GM19467 (cell line): ENCODE measurements around the gene POTEI.
"Not testable (repeated sequence)": the region's sequence is repeated elsewhere in the genome, so short reads cannot be mapped to it uniquely, and the experiment has no call there.

Source experiments
- ATAC-seq: cut with Tn5 transposase; IDR thresholded peaks from one replicate; pipeline ENCODE4 v1.9.1; 2021; ENCODE audit warnings: mild to moderate bottlenecking, moderate library complexity; ENCODE audit not compliant: unreplicated experiment

POTEI gene

DNA sequence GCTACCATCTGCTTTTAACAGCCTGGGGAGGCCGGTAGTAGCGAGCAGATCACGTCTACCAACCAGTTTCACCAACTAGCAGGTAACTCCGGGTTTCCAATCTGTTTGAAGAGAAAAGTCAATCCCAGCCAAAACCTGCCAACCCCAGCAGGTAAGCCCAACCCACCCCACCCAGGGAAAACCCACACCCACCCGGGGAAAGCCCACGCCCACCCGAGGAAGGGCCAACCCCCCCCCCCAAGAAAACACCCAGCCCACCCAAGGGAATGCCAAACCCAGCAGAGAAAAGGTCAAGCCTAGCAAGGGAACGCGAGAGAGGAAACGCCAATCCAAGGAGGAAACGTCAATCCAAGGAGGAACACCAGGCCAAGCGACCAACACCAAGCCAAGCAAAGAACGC is at the start of gene POTEI:
POTEI (minus strand) TSS at position 101 of the 400 bp plus-strand sequence; CDS start at position 8, 93 bp downstream.
- not testable (repeated sequence) for ATAC-seq

- not testable (repeated sequence) for ATAC-seq
These were observed 47.3 kb upstream of the POTEI start for GRCh38 chr2:130556441-130556840.

GRCh38 chr2:130554178-130554577 is 45.0 kb upstream of the POTEI start:
- not testable (repeated sequence) for ATAC-seq

- ATAC-seq: not testable (repeated sequence)
These were observed 40.3 kb upstream of the POTEI start for GRCh38 chr2:130549475-130549874.

- not testable (repeated sequence) for ATAC-seq
These were observed 39.3 kb upstream of the POTEI start for GRCh38 chr2:130548418-130548817.

DNA sequence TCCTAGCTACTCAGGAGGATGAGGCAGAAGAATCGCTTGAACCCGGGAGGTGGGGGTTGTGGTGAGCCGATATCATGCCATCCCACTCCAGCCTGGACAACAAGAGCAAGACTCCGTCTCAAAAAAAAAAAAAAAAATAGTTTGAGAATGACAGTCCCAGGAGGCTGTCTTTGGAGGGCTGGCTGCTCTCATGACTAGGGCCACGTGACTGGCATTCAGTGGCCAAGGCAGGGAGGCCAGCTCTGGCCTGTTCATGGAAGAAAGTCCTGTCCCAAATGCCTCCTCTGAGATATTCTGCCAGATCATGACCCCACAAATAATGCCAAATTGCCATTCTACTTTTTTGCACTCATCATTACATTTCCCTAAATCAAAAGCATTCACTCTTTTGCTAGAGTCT is 35.9 kb upstream of the POTEI start:
- ATAC-seq: not testable (repeated sequence)

- ATAC-seq: not testable (repeated sequence)
These were observed 34.8 kb upstream of the POTEI start for GRCh38 chr2:130543785-130544528.

- ATAC-seq: not testable (repeated sequence)
These were observed 33.7 kb upstream of the POTEI start for GRCh38 chr2:130542789-130543188.

DNA sequence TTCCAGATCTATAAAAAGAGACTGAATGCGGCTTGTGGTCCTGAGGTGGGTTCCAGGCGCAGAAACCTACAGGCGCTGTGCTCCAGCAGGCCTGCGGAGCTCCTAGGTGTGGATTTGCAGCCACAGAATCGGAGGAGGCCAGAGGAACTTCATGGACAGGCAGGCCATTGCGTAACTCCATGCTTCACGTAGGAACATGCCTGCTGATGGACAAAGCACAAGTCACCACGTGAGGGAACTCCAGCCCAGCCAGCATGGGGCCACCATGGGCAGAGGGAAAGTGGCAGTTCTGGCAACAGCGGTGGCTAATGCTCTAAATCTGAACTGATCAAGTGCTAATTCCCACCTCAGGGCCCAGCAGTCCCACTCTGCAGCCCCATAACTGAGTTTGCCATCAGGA is 29.1 kb upstream of the POTEI start:
- not testable (repeated sequence) for ATAC-seq

- ATAC-seq: not testable (repeated sequence)
These were observed 27.5 kb upstream of the POTEI start for GRCh38 chr2:130536654-130537053.

DNA sequence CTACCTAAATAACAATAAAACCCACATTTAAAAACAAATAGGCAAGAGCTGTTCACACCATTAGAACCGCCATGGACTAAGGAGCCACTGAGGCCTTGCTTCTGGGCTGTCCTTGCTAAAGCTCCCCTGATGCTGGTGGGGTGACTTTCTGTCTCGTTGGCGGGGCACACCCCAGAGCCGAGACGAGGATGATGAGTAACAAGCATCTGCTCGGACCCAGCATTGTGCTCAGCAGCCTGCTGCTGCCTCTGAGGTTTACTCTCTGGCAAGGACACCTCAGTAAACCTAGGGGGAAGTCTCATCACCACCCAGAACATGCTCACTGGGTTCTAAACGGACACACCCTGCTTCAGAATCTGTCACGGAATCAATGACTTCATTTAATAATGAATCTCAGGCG is 22.5 kb upstream of the POTEI start:
- ATAC-seq: not testable (repeated sequence)

GRCh38 chr2:130531225-130531624 is 22.1 kb upstream of the POTEI start:
- not testable (repeated sequence) for ATAC-seq

DNA sequence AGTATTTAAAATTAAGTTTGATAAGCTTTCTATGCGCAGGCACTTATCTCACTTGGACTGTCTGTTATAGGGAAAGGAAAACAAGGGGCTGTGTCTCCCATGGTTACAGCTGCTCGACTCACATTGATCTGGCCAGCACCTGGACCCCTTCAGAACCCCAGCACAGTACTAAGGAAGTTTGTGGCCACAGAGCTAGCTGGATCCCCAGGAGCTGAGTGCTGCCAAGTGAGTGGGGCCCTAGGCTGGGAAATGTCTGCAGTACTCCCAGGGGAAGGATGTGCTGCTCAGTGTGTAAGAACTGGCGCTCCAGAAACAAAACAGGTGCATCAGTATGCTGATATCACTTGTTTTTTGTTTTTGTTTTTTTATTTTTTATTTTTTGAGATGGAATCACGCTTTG is 21.1 kb upstream of the POTEI start:
- not testable (repeated sequence) for ATAC-seq

GRCh38 chr2:130529545-130529944 is 20.4 kb upstream of the POTEI start:
- ATAC-seq: not testable (repeated sequence)

DNA sequence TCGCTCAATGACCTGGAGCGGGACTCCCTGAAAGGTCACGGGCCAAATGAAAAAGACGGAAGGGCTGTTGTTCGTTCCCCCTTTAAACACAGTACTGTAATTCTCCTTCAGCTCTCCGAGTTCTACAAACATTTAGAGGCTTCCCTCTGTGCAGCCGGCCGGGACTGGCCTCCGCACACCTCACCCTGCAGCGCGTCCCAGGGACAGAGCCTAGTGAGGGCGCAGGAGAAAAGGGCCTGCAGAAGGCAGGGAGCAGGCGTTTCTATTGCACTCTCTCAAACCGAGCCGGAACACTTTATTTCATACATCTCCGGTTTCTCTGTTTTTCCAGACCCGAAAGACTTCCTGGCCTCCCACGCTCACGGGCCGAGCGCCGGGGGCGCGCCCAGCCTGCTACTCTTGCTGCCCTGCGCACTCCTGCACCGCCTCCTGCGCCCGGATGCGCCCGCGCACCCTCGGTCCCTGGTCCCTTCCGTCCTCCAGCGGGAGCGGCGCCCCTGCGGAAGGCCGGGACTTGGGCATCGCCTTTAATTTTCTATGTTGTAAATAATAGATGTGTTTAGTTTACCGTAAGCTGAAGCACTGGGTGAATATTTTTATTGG is 18.3 kb upstream of the POTEI start:
- ATAC-seq: not testable (repeated sequence)

DNA sequence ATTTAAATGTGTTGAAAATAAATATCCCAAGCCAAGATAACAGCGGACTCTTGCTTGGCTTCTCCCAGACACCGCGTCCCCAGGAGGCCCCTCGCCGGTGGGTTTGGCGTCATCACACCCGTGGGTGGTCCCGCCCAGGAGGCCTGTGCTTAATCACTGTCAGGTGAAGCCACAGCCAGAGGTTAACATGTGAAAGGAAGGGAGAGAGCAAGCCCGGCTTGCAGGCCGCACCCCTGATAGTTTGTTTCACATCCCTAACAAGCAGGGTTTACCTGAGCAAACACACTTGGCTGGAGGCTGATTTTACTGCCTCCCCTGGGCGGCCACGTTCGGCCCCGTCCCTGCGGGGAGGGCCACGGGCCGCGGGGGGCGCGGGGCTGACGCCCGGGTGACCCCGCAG is 13.3 kb upstream of the POTEI start:
- not testable (repeated sequence) for ATAC-seq

DNA sequence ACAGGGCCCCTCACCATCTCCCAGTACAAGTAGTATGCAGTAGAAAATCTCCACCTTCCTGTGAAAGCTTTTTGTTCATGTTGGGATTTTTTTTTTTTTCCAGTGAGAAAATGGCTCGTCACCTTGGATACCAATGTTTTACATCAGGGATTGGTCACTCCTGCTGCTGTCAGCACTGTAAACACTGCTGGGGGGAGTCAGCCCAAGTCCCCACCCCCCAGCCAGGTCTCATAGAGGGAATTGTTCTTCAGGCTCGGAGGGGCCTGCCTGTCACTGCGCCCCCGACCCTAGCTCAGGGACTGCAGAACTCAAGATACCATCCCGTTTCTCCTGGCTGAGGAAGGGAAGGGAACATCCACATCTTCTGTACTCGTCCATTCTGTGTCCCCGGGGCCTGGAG is 11.9 kb upstream of the POTEI start, which contains the start of gene CFC1B:
CFC1B (plus strand) TSS at position 231 of the 400 bp plus-strand sequence. CDS start 263 bp downstream, outside the sequence.
- not testable (repeated sequence) for ATAC-seq

GRCh38 chr2:130518516-130519106 is 9.5 kb upstream of the POTEI start:
- ATAC-seq: not testable (repeated sequence)

DNA sequence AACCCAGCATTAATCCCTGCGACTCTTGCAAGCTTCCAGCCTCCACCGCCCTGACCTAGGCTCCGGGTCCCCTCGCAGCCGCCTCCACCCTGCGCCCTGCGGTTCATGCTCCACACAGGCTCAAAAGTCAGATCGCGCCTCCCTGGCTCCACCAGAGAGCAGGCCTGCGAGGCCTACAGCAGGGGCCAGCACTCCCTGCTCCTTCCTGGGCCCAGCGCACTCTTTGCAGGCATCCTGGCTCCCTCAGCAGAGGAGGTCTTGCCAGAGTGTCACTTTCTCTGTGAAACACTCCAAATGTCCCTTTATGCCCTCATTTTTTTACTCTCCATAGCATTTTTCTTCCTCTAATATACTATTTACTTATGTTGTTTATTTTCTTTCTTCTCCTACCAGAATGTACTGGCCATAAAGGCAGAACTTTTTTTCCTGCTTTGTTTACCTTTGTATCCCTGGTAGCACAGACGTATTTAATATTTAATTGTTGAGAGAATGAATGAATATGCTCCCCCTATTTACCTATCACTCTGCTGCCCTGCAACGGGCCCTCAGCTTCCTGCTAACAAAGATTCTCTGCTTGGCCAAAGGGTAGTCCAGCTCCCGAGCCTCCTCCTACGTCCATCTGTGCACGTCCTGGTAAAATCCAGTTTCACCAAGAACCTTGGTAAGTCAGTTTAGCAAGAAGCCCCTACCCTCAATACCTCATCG is 2.8 kb upstream of the POTEI start:
- ATAC-seq: not testable (repeated sequence)

DNA sequence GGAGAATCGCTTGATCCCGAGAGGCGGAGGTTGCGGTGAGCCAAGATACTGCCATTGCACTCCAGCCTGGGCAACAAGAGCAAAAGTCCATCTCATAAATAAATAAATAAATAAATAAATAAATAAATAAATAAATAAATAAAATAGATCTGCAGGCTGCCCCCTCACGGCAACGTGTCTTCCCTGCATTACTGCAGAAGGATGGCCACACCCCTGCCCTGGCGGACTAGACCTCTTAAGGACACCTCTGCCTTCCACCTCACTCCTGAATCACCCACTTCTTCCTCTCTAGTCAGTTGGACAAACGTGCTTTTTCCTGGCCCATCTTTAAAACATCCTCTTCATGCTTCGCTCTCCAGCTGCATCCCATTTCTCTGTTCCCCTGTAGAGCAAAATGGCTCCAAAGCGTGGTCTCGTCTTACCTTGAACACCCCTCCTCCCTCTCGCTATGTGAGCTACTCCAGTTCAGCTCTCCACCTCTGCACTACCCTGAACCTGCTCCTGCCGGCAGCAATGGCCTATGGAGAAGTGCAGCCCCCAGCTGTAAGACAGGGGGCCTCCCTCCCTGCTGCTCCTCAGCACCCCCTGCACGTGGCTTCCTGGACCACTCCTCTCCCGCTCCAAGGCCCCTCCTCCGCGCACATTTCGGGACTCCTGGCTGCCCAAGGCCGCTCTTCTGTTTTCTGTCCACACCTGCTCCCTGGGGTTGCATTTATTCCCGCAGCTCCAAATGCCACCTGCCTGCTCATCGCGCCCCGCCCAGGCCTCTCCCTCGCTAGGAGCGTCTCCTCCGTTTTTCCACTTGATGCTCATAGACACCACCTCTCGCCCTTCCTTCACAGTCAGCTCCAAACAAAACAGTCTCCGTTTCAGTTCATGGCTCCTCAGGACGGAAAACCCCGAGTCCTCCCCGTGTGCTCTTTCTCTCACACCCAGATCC is 1.9 kb upstream of the POTEI start:
- not testable (repeated sequence) for ATAC-seq
